Measurements from ENCODE around the gene CHADL. TPM values are rescaled to one million over a fixed set of nuclear protein-coding genes. Genes with fewer than 3 reads are reported as not detected.

Gene CHADL
- total and polyA plus RNA-seq, 10 of the 15 experiments (the other 5 are each of a cell fraction or from before 2014, with no cell fraction given), result 0.24 TPM; not detected in 9

DNA sequence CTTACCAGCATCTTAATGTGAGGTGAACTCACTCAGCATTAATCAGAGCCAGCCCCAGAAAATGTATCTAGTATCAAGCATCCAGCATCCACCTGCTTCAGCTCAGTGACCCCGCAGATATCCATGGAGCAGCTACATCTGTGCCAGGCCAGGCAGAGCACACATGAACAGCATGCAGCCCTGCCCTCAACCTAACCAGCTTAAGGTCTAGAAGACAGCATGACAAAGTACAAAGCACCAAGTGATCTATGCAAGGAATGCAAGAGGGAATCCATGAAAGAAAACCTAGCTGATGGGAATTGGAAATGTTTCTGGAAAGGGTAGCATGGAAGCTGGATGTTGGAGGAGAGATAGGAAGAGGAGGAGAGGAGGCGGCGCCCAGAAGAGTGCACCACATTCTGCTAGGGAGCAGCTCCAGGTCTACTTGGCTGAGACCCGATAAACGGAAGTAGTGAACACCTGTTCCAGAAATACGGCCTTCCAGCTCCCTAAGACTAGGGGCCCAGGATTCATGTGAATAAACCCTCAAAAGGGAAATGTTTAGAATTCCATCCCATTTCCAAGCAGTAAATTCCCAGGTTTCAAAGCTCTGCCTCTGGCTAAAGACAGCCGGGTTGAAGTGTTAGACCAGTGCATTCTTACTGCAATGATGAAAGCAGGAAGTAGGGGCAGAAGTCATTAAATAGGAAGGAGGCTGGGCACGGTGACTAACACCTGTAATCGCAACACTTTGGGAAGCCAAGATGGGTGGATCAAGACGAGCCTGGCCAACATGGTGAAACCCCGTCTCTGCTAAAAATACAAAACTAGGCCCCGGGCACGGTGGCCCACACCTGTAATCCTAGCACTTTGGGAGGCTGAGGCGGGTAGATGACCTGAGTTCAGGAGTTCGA lies 59.1 kb downstream of the CHADL start:
- no peak overlapping the region for H2AFZ ChIP-seq (ENCODE audit: control insufficient read depth, low read depth, low read length)
- no peak overlapping the region for H3K4me2 ChIP-seq (ENCODE audit: control insufficient read depth, insufficient read depth)
- no peaks in the 10 kb centered on the region for H3K79me2 ChIP-seq (ENCODE audit: control insufficient read depth, insufficient read depth, low read length)
- peaks cover 20% of the 10 kb centered on the region in 2 experiments; a peak in 3 of 4 replicates for H3K36me3 ChIP-seq (ENCODE audit: control insufficient read depth in 2 of 2, insufficient read depth in 2 of 2, low read length in 1 of 2)
- CTCF ChIA-PET, result interaction anchor here (0.6 to 1.8 kb wide), 2 partner anchors 55 to 259 kb away, joined by 5 to 6 read pairs; no protein-coding TSS in a partner anchor
- no peak overlapping the region for H3K4me3 ChIP-seq
- ATAC-seq, result no peak; the same call in 2 of the 3 replicates
- DNase-seq (ENCODE audit: low read depth, low spot score), result no peak
- SMC1A ChIA-PET (ENCODE audit: uncharacterized antibody, unreplicated experiment), result interaction anchor here (2.2 kb wide), 1 partner anchor 56 kb away, joined by 7 read pairs; no protein-coding TSS in a partner anchor
- no peak overlapping the region for H3K27ac ChIP-seq (ENCODE audit: control insufficient read depth, insufficient read depth)
- RAD21 ChIA-PET (ENCODE audit: unreplicated experiment), result interaction anchor here (1.0 to 1.1 kb wide), 2 partner anchors 259 kb away, joined by 4 read pairs; no protein-coding TSS in a partner anchor
- no TSS peak for BruUV-seq (replicated peaks)
- TF ChIP-seq NFYB (IDR thresholded peaks at IDR 0.05; ENCODE audit: insufficient read depth, low read depth, low read length) (no peak), NFIC (IDR thresholded peaks at IDR 0.05; ENCODE audit: low read depth, low read length) (no peak), CEBPZ (IDR thresholded peaks at IDR 0.05; ENCODE audit: low read depth, low read length) (no peak), NFXL1 (IDR thresholded peaks at IDR 0.05; ENCODE audit: borderline replicate concordance) (no peak), SIN3A (IDR thresholded peaks at IDR 0.05; ENCODE audit: low read depth, low read length) (no peak), ATF7 (IDR thresholded peaks at IDR 0.05; ENCODE audit: low read depth) (no peak), RCOR1 (conservative IDR thresholded peaks at IDR 0.05; ENCODE audit: low read depth, low read length) (no peak), YY1 (IDR thresholded peaks at IDR 0.05; ENCODE audit: low read depth, low read length) (no peak), SP1 (IDR thresholded peaks at IDR 0.05; ENCODE audit: low read depth, low read length) (no peak), ZNF274 (IDR thresholded peaks at IDR 0.05; ENCODE audit: insufficient read depth, insufficient read length) (no peak), ZNF622 (IDR thresholded peaks at IDR 0.05) (no peak), IKZF1 (conservative IDR thresholded peaks at IDR 0.05) (no peak)
- TF ChIP-seq, protein P1, sequence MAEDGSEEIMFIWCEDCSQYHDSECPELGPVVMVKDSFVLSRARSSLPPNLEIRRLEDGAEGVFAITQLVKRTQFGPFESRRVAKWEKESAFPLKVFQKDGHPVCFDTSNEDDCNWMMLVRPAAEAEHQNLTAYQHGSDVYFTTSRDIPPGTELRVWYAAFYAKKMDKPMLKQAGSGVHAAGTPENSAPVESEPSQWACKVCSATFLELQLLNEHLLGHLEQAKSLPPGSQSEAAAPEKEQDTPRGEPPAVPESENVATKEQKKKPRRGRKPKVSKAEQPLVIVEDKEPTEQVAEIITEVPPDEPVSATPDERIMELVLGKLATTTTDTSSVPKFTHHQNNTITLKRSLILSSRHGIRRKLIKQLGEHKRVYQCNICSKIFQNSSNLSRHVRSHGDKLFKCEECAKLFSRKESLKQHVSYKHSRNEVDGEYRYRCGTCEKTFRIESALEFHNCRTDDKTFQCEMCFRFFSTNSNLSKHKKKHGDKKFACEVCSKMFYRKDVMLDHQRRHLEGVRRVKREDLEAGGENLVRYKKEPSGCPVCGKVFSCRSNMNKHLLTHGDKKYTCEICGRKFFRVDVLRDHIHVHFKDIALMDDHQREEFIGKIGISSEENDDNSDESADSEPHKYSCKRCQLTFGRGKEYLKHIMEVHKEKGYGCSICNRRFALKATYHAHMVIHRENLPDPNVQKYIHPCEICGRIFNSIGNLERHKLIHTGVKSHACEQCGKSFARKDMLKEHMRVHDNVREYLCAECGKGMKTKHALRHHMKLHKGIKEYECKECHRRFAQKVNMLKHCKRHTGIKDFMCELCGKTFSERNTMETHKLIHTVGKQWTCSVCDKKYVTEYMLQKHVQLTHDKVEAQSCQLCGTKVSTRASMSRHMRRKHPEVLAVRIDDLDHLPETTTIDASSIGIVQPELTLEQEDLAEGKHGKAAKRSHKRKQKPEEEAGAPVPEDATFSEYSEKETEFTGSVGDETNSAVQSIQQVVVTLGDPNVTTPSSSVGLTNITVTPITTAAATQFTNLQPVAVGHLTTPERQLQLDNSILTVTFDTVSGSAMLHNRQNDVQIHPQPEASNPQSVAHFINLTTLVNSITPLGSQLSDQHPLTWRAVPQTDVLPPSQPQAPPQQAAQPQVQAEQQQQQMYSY (CRISPR knock-in tag; IDR thresholded peaks at IDR 0.05), result no peak
- intact Hi-C loops (cut with micrococcal nuclease; ENCODE audit: unreplicated experiment) (no loop called here), in situ Hi-C loops (cut with MboI) (no loop called here)
- no peak for FAIRE-seq
- POLR2A ChIA-PET, result interaction anchor here (0.6 kb wide), 1 partner anchor 297 kb away, joined by 4 read pairs; no protein-coding TSS in a partner anchor
- 71% methylated on average over 15 of the region's 15 CpGs for WGBS (ENCODE audit: insufficient coverage, insufficient replicate concordance, low lambda C conversion rate, missing lambda C conversion rate)
- H4K20me1 ChIP-seq (ENCODE audit: control insufficient read depth, insufficient read depth), result no peaks in the 10 kb centered on the region
- no peak overlapping the region for H3K9ac ChIP-seq (ENCODE audit: control insufficient read depth, insufficient read depth, low read length)
- no peaks in the 10 kb centered on the region for H3K9me3 ChIP-seq (replicated peaks; ENCODE audit: control insufficient read depth, insufficient read depth, low read length)
- no peaks in the 10 kb centered on the region for H3K27me3 ChIP-seq (replicated peaks in 1 of 2; ENCODE audit: control insufficient read depth in 2 of 2, insufficient read depth in 2 of 2, low read length in 1 of 2)
- no peaks in the 10 kb centered on the region for H3K4me1 ChIP-seq (ENCODE audit: control insufficient read depth, insufficient read depth, low read length)
